GM19438 (cell line): ENCODE measurements around the gene AP5S1.
A peak's percentile ranks its signal among the peaks of the same experiment; 100 is the strongest.
"Not testable (repeated sequence)": the region's sequence is repeated elsewhere in the genome, so short reads cannot be mapped to it uniquely, and the experiment has no call there.

Source experiments
- ATAC-seq: cut with Tn5 transposase; IDR thresholded peaks from one replicate; pipeline ENCODE4 v1.9.1; 2021; ENCODE audit warnings: low read depth; ENCODE audit not compliant: unreplicated experiment

AP5S1 gene

GRCh38 chr20:3788685-3789155 is 31.6 kb upstream of the AP5S1 start:
- ATAC-seq, result no peak

GRCh38 chr20:3789201-3789600 is 31.1 kb upstream of the AP5S1 start:
- ATAC-seq, result not testable (repeated sequence)

- ATAC-seq, result not testable (repeated sequence)
Observed at GRCh38 chr20:3794168-3794567, 26.2 kb upstream of the AP5S1 start.

- ATAC-seq, result no peak
Observed at GRCh38 chr20:3794701-3795420, 25.5 kb upstream of the AP5S1 start.

- peak; percentile 66 for ATAC-seq
Observed at GRCh38 chr20:3795511-3796468, 24.6 kb upstream of the AP5S1 start, which contains the start of gene CDC25B. CDC25B (plus strand) TSS chr20:3796310; CDS start chr20:3796532, 222 bp downstream.

GRCh38 chr20:3796477-3797225 is 23.7 kb upstream of the AP5S1 start:
- no peak for ATAC-seq

GRCh38 chr20:3797226-3797545 is 23.2 kb upstream of the AP5S1 start:
- no peak for ATAC-seq

- no peak for ATAC-seq
Observed at GRCh38 chr20:3797592-3798372, 22.6 kb upstream of the AP5S1 start.

GRCh38 chr20:3798373-3798768 is 22.0 kb upstream of the AP5S1 start:
- ATAC-seq, result no peak

- no peak for ATAC-seq
Observed at GRCh38 chr20:3798908-3799248, 21.5 kb upstream of the AP5S1 start.

- no peak for ATAC-seq
Observed at GRCh38 chr20:3800256-3800877, 20.0 kb upstream of the AP5S1 start.

GRCh38 chr20:3800878-3801260 is 19.5 kb upstream of the AP5S1 start:
- ATAC-seq, result no peak

- no peak for ATAC-seq
Observed at GRCh38 chr20:3801299-3801698, 19.0 kb upstream of the AP5S1 start.

GRCh38 chr20:3801846-3802245 is 18.5 kb upstream of the AP5S1 start:
- no peak for ATAC-seq

- no peak for ATAC-seq
Observed at GRCh38 chr20:3802524-3803239, 17.7 kb upstream of the AP5S1 start.

GRCh38 chr20:3803289-3803688 is 17.1 kb upstream of the AP5S1 start:
- no peak for ATAC-seq

- no peak for ATAC-seq
Observed at GRCh38 chr20:3803854-3804253, 16.5 kb upstream of the AP5S1 start.

GRCh38 chr20:3804254-3804751 is 16.0 kb upstream of the AP5S1 start:
- no peak for ATAC-seq

- no peak for ATAC-seq
Observed at GRCh38 chr20:3804781-3805180, 15.6 kb upstream of the AP5S1 start.
